GM12873 (cell line): ENCODE data around the gene SHB.

ENCODE experiments used
- TF ChIP-seq, protein P1 (sequence below): IDR thresholded peaks from 2 replicates; pipeline ENCODE4 v1.5.1; 2012; ENCODE audit warnings: low read depth, mild to moderate bottlenecking, moderate library complexity, low read length, control low read depth; ENCODE audit not compliant: insufficient read depth; ENCODE audit errors: missing control alignments

The SHB gene

GRCh38 chr9:38030658-38031057, 38.4 kb downstream of the SHB start:
- TF ChIP-seq, protein P1, sequence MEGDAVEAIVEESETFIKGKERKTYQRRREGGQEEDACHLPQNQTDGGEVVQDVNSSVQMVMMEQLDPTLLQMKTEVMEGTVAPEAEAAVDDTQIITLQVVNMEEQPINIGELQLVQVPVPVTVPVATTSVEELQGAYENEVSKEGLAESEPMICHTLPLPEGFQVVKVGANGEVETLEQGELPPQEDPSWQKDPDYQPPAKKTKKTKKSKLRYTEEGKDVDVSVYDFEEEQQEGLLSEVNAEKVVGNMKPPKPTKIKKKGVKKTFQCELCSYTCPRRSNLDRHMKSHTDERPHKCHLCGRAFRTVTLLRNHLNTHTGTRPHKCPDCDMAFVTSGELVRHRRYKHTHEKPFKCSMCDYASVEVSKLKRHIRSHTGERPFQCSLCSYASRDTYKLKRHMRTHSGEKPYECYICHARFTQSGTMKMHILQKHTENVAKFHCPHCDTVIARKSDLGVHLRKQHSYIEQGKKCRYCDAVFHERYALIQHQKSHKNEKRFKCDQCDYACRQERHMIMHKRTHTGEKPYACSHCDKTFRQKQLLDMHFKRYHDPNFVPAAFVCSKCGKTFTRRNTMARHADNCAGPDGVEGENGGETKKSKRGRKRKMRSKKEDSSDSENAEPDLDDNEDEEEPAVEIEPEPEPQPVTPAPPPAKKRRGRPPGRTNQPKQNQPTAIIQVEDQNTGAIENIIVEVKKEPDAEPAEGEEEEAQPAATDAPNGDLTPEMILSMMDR: peak; percentile 50

DNA sequence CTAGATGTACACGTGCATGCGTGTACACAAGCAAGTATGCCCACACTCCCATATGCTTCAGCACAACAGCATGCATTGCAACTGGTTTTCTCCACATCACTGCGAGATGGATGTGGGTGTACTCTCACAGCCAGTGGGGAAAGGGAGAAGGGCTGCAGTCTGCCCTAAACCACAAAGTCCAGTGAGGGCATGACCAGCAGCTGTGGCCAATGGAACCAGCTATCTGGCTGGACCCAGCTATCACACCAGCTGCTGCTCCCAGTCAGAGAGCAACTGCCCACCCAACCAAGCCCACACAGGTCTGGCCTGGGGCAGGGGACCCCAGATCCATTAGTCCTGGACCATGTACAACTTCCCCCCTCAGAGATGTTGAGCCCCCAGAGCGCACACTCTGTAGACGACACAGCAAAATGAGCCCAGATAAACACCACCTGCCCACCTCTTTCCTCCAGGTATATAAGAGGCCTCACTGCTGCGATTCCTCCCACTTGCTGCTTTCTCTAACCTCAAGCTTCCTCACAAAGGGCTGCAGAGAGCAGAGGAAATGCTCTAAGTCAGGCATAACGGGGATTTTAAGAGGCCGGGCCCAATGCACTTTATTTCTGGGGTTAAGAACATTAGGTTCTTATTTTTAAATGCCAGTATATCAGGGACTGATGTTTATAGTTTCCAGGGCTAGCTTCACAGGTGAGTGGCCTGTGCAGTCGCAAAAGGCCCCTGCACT, 39.0 kb downstream of the SHB start:
- TF ChIP-seq, protein P1: no peak

- TF ChIP-seq, protein P1: no peak
Observed at GRCh38 chr9:38027714-38028113, 41.3 kb downstream of the SHB start.

GRCh38 chr9:38026840-38027527, 42.0 kb downstream of the SHB start:
- TF ChIP-seq, protein P1: no peak

DNA sequence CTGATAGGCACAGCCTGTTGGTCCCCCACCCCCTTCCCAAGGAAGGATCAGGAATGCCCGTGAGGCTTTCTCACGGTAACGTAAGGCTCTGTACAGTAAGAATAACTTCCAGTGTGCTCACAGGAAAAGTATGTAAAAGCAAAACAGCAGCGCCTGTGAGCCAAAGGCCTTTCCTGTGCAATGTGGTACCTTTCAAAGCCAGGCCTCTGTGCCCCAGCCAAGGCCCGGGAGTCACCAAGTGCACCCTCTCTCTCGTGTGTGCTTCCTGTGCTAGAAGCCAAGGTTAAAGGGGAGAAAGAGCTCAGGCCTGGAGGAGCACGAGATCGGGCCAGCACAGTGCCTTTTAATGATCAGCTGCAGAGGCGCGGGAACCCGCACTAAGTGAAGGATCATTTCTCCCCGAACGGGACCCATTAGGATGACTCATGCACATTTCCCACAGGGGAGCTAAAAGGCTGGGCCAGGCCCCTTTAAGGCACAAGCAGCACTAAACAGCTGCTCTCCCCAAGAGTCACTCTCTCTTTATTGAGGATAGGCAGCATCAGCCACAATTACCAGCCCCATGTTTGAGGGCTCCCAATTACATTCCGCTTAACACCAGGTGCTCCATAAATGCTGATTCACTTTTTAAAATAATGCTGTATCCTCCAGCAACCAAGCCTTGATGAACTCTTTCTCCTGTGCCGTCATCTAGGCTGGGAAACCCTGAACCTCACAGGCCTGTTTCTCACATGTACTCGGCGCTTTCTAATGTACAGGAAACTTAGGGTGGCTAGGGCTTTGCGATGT, 42.8 kb downstream of the SHB start:
- TF ChIP-seq, protein P1: no peak

- TF ChIP-seq, protein P1: no peak
Observed at GRCh38 chr9:38025166-38025565, 43.9 kb downstream of the SHB start.
